OCI-M2 (cell line): ENCODE results near the gene RTN4RL1.
"Not testable (repeated sequence)": the region's sequence is repeated elsewhere in the genome, so short reads cannot be mapped to it uniquely, and the experiment has no call there.

Experiments
- DNase-seq: peaks from one replicate; lab custom pipeline; 2025; ENCODE audit not compliant: unreplicated experiment; lab: John Stamatoyannopoulos, UW

The RTN4RL1 gene

GRCh38 chr17:2025622-2026309 is 632 bp upstream of the RTN4RL1 start:
- no peak for DNase-seq

DNA sequence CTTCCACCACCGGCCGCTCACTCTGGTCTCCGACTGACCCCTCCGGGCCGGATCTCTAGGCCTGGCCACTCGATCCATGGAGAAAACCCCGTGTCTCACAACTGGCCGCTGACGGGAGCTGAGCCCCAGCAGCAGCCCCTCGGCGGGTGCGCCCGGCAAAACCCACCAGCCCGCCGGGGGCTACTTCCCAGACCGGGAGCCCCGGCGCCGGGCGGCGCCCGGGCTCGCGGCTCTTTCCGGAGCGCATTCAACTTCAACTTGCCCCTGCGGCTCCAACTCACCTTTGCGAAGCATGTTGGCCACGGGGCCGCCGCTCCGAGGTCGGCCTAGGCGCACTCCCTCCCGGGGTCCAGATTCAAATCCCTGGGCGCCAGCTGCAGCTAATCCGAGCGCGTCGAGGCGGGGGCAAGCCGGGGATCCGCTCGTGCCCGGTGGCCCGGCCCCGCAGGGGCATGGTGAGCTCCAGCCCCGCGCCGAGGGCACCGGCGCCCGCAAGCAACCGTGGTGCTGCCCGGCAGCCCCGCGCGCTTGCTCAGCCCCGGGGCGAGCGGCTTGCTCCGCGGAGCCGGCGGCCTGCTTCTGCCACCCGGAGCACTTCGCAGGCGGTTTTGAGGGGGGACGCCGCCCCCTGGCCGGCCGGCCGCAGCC is 438 bp downstream of the RTN4RL1 start:
- DNase-seq: no peak

- no peak for DNase-seq
These were observed 1.2 kb downstream of the RTN4RL1 start for GRCh38 chr17:2023692-2024571.

GRCh38 chr17:2023256-2023655 is 1.9 kb downstream of the RTN4RL1 start:
- DNase-seq: no peak

GRCh38 chr17:2022647-2023240 is 2.4 kb downstream of the RTN4RL1 start:
- DNase-seq: no peak

- DNase-seq: no peak
These were observed 4.4 kb downstream of the RTN4RL1 start for GRCh38 chr17:2020721-2021120.

- no peak for DNase-seq
These were observed 5.4 kb downstream of the RTN4RL1 start for GRCh38 chr17:2019723-2020122.

GRCh38 chr17:2018716-2019510 is 6.2 kb downstream of the RTN4RL1 start:
- DNase-seq: no peak

- DNase-seq: no peak
These were observed 7.7 kb downstream of the RTN4RL1 start for GRCh38 chr17:2017274-2017941.

- DNase-seq: no peak
These were observed 8.6 kb downstream of the RTN4RL1 start for GRCh38 chr17:2016494-2016893.

DNA sequence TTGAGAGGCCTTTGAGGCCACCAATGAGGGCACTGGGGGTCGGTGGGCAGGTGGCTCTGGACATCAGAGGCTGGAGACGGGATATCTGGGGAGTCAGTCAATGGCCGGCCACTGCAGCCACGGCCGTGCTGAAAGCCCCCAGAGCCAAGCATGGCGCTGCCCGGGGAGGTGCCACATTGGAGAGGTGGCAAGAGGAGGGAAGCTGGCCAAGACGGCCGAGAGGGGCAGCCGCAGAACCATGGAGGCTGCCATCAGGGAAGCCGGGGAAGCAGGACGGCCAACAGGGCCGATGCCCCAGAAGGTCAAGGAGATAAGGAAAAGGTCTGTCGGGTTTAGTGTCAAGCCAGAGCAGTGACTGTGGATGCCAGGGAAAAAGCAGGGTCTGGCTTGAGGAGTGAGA is 9.8 kb downstream of the RTN4RL1 start:
- DNase-seq: no peak

DNA sequence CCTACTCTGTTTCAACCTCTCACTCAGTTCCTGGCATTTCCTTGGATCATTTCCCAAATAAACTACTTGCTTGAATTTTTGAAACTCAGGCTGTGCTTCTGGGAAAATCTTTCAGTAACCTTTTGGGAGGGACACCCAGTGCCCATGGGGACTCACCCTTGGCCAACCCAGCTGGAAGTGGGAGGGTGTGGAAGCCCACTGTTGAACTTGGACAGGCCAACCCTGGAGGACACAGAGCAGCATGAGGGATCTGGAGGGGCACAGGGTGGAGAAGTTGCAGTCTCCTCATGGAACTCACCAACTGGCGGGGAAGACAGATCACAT is 11.2 kb downstream of the RTN4RL1 start:
- DNase-seq: no peak

DNA sequence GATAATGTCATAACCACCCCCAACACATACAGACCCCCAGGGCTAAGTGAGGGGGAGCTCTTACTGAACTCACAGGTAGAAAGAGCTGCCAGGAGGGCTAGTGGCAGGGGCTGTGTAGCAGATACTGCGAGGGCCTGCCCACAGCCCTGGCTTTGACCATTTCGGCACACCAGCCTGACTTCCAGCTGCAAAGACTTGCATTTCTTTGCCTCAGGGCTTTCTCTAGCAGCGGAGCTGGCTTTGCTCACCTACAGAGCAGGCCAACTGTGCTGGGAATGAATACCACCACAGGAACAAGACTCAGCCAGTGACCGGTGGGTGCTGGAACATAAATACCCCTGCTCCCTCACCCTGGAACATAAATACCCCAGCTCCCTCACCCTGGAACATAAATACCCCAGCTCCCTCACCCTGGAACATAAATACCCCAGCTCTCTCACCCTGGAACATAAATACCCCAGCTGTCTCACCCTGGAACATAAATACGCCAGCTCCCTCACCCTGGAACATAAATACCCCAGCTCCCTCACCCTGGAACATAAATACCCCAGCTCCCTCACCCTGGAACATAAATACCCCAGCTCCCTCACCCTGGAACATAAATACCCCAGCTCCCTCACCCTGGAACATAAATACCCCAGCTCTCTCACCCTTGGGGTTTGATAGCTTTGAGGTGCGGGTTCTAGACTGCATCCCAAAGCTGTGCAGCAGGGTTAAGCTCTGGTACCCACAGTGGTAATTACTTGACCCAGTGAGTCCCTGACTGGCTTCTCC is 11.7 kb downstream of the RTN4RL1 start:
- DNase-seq: not testable (repeated sequence)

DNA sequence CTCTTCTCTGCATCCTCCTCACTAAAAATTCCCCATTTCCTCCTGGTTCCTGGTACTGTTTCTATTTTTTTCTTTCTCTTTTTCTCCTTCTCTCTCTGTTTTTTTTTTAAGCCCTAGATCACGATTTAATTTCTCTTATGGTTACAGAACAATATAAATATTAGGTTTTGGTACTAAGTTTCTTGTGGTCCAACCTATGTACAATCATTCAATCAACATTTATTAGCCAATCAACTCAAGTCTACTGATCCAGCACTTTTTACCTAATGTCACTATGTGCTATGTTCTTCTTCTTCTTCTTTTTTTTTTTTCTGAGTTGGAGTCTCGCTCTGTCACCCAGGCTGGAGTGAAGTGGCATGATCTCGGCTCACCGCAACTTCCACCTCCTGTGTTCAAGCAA is 12.6 kb downstream of the RTN4RL1 start:
- DNase-seq: no peak

DNA sequence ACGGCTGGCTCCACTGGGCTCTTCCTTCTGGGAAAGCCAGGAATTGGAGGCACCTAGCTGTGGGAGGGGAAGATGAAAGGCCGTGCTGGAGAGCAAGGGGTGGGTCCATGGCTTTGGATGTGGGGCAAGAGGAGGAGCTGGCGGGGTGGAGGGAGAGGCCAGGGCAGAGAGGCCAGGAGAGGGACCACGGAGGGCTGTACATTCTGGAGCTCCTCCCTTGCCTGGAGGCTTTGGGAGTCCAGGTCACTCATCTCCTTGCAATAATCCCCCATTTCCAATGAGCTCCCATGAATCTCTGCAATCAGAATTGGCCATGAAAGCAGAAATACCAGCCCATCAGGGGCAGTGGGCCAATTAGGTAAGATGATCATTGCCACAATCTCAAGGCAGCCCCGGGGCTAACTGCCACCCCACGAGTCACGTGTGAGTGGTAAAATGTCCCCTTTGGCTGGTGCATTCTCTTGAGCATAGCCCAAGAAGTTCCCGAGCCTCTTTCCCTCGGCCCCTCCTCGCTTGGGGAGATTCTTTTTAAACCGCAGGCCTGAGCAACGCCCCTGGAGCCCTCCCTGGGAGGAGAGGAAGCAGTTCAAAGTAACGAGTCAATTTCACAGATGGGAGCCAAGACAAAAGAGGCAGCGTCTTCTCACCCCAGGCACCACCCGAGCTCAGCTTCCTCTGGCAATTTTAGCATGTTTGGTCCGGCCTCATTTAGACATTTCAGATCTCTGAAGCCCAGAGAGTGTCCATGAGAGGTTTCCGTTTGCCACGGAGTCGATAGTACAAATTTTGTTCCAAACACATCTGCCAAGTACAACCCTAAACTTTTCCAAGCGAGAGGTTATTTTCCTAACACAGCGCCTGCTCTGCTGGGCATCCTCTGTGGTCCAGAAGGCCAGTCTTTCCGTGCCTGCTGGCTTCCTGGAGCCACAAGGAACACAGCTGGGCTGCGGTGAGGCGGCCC is 13.4 kb downstream of the RTN4RL1 start:
- no peak for DNase-seq

DNA sequence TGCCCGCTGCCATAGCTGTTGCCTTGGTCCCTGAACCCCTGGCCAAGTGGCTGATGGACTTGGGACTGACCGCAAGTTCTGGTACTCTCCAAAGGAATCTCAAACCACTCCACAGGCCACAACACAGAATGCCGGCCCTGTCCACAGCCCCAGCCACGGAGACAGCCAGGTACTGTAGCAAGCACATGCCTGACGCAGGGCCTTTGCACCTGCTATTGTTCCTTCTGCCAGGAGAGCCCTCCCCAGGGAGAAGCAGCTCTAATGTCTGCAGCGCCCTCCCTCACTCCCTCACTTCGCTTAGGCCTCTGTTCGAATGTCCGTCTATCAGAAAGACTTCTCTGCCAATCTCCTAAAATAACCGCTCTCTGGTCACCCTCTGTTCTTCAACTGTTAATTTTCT is 15.4 kb downstream of the RTN4RL1 start:
- DNase-seq: no peak

DNA sequence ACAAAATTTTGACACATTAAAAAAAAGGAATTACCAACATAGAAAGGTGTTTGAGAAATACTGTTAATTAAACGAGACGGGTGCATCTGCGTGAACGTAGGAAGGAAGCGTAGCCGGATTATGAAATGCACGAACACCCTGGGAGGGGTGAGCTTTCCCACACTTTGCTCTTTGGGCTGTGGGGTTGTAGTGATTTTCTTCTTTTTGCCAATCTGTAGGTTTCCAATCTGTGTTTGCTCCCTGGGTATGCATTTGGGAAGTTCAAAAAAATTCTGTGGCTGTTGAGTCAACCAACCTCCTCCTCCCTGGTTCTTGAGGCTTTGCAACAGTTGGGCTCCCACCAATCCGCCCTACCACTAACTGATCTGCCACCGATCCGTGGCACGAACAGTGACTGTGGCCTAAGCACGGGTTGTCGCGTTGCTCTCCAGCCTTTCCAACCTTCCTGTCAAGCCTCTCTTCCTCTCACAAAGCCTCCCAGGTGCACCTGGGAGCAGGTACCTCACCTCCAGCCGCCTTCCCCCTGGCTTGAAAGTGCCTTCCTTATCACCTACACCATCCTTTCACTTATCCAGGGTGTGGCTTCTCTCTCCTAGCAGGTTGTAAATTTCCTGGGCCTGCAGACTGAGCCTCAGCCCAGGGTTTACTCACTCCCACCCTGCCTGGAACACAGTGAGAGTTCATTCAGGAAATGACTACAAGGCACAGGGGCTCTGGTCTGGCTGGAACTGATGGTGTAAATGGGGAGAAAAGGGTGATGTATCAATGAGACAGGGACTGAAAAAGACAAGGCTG is 16.6 kb downstream of the RTN4RL1 start:
- no peak for DNase-seq
